GF-D8 (cell line): Measurements from ENCODE around the gene EDN3.

Experiments used
- DNase-seq: peaks from one replicate; lab custom pipeline; 2025; lab: John Stamatoyannopoulos, UW

Gene EDN3

GRCh38 chr20:59365611-59366285 lies 65.3 kb downstream of the EDN3 start:
- no peak for DNase-seq

GRCh38 chr20:59371431-59371830 lies 71.0 kb downstream of the EDN3 start:
- DNase-seq = no peak

GRCh38 chr20:59374261-59374660 lies 73.8 kb downstream of the EDN3 start:
- no peak for DNase-seq

- no peak for DNase-seq
Measured at GRCh38 chr20:59375541-59375940, 75.1 kb downstream of the EDN3 start.
